NB4 (cell line): ENCODE measurements around the gene NECTIN3.

ENCODE experiments used
- MAX ChIP-seq: IDR thresholded peaks from 2 replicates; pipeline ENCODE4 v1.6.1; 2011; ENCODE audit warnings: low read depth, low read length
- MYC ChIP-seq: IDR thresholded peaks from 2 replicates; pipeline ENCODE4 v1.6.1; 2011; ENCODE audit warnings: low read depth, low read length
- TF ChIP-seq, protein P1 (sequence below): IDR thresholded peaks from one replicate; pipeline ENCODE4 v1.5.1; 2012; ENCODE audit warnings: low read depth, low read length

GRCh38 chr3:111215481-111215880, 143.9 kb downstream of the NECTIN3 start:
- TF ChIP-seq, protein P1, sequence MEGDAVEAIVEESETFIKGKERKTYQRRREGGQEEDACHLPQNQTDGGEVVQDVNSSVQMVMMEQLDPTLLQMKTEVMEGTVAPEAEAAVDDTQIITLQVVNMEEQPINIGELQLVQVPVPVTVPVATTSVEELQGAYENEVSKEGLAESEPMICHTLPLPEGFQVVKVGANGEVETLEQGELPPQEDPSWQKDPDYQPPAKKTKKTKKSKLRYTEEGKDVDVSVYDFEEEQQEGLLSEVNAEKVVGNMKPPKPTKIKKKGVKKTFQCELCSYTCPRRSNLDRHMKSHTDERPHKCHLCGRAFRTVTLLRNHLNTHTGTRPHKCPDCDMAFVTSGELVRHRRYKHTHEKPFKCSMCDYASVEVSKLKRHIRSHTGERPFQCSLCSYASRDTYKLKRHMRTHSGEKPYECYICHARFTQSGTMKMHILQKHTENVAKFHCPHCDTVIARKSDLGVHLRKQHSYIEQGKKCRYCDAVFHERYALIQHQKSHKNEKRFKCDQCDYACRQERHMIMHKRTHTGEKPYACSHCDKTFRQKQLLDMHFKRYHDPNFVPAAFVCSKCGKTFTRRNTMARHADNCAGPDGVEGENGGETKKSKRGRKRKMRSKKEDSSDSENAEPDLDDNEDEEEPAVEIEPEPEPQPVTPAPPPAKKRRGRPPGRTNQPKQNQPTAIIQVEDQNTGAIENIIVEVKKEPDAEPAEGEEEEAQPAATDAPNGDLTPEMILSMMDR: no peak
- no peak for TF ChIP-seq MYC
- no peak for TF ChIP-seq MAX
